WI38 (cell line): ENCODE results near the gene BCAP29.

Experiments
- H3K4me3 ChIP-seq: 2 replicates; pipeline ENCODE4 v1.5.1; 2011; ENCODE audit warnings: low read depth, mild to moderate bottlenecking, control low read depth, low read length
- TF ChIP-seq, protein P1 (sequence below): IDR thresholded peaks from 2 replicates; pipeline ENCODE4 v1.5.1; 2012; ENCODE audit warnings: low read depth, mild to moderate bottlenecking, control low read depth, low read length

BCAP29 gene

DNA sequence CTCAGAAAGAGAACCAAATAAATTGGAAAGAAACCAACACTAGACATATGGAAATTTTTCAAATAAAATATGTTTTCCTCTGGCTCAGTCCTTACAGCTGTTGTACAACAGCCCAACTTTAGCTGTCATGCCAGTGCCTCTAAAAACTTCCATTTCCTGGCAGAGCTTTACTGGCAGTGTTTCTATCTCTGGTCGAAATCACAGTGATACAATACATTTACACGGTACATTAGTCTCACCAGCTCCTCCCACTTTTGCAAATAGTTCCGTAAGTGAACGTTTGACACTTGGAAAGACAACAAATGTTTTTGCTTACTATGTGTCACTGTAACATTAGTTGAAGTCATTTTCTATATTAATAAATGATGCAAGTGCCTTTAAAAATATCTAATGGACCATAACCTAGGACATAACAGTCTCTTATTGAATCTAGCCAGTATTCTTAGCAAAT is 29.8 kb downstream of the BCAP29 start:
- TF ChIP-seq, protein P1, sequence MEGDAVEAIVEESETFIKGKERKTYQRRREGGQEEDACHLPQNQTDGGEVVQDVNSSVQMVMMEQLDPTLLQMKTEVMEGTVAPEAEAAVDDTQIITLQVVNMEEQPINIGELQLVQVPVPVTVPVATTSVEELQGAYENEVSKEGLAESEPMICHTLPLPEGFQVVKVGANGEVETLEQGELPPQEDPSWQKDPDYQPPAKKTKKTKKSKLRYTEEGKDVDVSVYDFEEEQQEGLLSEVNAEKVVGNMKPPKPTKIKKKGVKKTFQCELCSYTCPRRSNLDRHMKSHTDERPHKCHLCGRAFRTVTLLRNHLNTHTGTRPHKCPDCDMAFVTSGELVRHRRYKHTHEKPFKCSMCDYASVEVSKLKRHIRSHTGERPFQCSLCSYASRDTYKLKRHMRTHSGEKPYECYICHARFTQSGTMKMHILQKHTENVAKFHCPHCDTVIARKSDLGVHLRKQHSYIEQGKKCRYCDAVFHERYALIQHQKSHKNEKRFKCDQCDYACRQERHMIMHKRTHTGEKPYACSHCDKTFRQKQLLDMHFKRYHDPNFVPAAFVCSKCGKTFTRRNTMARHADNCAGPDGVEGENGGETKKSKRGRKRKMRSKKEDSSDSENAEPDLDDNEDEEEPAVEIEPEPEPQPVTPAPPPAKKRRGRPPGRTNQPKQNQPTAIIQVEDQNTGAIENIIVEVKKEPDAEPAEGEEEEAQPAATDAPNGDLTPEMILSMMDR = no peak
- no peak overlapping the region for H3K4me3 ChIP-seq

DNA sequence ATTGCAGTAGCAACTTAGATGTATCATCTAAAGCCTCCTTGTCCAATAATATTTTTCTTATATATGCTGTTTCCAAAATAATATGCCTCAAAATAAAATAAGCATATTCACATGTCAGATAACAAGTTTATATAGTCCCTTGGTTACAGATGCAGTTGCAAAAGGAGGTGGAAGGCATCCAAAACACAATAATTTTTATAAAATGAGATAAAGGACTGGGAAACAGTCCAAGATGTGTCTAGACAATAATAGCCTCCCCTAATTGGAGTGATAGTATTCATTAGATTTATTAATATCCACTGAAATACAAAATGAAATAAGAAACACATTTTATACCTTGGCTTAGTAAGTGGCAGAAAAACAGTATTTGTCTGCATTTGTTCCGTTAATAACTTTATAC is 30.3 kb downstream of the BCAP29 start:
- no peak overlapping the region for H3K4me3 ChIP-seq
- TF ChIP-seq, protein P1 = no peak

DNA sequence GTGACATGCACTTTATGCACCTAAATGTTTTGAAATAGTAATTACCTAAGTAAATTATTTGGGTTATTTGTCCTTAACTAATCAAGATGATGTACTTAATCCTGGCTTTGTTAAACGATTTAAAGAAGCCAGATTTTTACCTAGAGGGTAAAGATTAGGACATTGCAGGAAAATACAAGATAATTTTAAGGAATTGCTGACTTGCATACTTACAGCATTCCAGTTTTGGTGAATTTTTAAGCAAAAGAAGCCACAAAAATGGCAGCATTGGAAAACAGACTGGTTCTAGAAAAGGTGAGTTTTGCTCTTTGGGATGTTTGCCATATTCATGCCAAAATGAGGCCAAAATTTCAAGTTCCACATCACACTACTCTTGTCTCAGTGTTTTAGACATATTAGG is 33.4 kb downstream of the BCAP29 start:
- no peak overlapping the region for H3K4me3 ChIP-seq
- TF ChIP-seq, protein P1 = no peak

DNA sequence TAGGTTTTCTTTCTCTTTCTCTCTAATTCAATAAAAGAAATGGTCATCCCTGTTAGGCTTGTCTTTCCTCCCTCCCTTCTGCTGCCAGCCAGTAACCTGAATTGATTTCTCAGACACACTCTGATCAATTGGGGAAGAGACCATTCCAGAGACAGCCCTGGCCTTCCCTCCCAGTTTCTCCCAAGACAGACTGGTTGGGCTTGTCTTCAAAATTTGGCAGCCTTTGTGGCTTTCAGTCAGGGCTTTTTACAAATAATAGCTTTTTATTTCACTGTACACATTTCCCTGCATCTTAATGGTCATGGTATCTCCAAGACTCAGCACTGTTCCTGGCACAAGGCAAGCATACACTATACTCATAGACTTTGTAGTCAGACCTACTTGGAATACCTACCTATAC is 33.9 kb downstream of the BCAP29 start:
- no peak overlapping the region for H3K4me3 ChIP-seq

DNA sequence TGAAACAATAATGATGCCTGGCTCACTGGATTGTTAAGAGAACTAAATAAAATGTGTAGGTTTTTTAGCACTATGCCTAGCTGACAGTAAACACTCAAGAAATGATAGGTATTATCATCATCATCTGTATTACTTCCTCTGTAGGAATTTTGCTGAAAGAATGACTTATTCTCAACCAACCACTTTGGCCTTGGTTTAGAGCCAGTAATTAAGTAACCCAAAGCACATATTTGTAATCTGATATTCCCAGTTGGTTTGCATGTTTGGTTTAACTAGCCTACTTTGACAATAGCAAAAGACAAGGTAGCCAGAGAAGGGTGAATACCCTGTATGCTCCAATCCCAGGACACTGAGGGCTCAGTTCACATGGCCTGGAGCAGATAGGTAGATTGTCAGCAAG is 34.4 kb downstream of the BCAP29 start:
- TF ChIP-seq, protein P1 = no peak
- H3K4me3 ChIP-seq = no peak overlapping the region

More for the DNA sequence above, 33.9 kb downstream of the BCAP29 start:
- TF ChIP-seq, protein P1 = no peak

DNA sequence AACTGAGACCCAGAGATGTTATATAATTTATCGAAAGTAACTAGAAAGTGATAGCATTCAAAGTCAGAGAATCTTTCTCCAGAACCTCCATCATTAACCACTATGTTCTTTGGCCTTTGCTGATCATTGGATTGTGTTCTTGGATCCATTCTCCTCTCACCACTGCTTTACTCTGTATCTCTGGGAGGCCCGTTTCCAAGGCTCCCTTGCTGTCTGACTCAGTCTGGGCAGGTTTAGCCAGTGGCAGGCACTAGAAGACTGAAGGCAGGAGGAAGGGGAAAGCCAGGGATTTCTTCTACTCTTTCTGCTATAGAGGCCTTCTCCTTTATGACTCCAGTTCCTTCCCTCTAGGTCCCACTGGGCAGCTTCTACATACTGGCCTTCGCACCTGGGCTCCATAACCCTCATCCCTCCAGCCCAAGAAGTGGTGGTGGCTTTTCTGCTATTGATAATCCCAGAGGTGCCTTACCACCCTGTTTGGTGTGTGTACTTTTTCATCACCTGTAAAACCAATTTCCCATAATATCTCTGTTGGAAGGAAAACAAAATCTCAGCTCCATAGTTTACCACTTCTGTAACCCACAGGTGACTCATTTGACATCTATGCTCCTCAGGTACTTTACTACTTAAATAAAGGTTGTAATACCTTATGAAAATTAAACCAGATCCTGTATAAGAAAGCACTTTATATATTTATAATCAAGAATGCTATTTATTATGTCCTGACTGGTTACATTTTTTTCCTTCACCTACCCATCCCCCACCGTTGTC is 36.0 kb downstream of the BCAP29 start:
- H3K4me3 ChIP-seq = no peak overlapping the region
- TF ChIP-seq, protein P1 = no peak

DNA sequence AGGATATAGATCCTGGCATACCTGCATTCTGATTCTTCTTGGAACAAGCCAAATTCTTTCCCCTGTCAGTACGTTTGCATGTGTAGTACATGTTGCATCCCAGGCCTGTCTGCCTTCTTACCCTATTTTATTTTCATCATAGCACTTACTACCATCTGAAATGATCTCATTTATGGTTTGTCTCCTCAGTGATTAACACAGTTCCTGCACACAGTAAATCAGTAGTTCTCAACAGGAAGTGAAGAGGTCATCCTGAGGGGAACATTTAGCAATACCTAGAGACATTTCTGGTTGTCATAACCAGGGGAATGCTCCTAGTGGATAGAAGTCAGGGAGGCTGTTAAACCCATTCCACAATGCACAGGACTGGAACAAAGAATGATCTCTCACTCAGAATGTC is 42.4 kb downstream of the BCAP29 start:
- no peak overlapping the region for H3K4me3 ChIP-seq
- TF ChIP-seq, protein P1 = no peak
